RCC 7860 (cell line): ENCODE measurements around the gene TBC1D4.

Source experiments
- DNase-seq: peaks from one replicate; pipeline ENCODE4 v3.0.0-alpha.2; 2015; ENCODE audit warnings: low spot score
- FAIRE-seq: peaks from 2 replicates; lab custom pipeline; 2012; peaks lifted over from hg19 to GRCh38; lab: Jason Lieb, UNC

The TBC1D4 gene

DNA sequence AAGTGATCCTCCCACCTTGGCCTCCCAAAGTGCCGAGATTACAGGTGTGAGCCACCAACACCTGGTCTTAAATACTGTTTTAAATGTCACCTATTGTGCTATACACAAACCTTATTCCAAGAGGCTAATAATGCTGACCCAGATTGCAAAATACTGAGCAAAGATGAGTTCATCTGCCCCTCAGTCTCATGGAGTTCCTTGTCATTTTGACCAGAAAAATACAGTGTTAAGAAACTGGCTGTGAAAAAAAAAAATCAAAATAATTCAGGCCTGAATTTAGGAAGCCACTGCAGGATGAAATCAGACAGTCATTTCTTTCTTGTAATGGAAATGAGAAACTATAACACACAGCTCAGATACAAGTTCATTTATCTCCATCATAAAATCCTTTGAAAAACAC is 59.9 kb downstream of the TBC1D4 start:
- no peak for DNase-seq
- FAIRE-seq: no peak

DNA sequence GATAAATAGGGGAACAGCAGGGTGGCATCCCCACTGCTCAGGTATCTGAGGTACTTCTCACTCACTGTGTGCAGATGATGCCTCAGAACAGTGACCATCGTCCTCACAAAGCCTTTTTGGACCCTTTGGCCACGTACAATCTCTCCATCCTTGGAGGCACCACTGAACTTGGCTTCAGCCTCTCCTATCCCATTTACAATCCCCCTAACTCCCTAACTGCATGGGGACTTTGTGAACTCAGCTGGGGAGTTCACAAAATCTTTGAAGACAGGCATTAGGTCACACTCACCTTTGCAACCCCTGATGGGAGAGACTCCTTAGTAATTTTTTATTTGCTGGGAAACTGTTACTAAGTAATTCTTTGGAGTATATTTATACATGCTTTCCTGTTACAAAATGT is 60.8 kb downstream of the TBC1D4 start:
- FAIRE-seq (no peak), DNase-seq (no peak)

DNA sequence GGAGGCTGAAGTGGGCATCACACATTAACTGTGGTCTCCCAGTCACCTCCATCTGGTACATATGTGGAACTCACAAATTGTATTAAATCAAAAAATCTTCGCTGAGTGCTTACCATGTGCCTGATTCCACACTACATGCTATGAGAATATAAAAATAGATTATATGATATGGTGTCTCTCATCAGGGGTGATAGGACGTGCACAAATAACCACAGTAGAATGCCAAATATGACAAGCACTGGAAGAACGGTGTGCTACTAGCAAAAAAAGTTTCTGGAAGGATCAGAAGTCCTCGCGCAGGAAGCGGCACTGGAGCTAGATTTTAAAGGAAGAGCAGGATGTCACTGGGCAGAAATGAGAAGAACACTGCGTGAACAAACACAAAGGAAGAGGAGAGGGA is 62.3 kb downstream of the TBC1D4 start:
- FAIRE-seq (no peak), DNase-seq (no peak)

DNA sequence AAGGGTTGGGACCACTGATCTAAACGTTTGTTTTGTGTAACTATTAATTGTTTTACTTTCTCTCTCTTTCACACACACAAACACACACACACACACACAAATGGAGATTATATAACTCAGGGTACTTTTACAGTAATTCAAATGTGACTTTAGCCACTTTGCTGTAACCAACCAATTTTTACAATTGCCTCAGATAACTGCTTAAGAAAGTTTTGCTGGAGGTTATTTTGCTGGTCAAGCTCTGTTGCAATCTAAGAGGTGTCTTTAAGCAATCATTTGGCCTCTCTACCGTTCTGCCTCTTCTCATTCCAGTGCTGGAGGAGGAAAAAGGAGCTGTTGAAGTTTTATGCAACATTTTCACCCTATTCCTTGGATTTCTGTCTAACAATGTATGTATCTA is 63.0 kb downstream of the TBC1D4 start:
- no peak for DNase-seq
- FAIRE-seq: no peak

DNA sequence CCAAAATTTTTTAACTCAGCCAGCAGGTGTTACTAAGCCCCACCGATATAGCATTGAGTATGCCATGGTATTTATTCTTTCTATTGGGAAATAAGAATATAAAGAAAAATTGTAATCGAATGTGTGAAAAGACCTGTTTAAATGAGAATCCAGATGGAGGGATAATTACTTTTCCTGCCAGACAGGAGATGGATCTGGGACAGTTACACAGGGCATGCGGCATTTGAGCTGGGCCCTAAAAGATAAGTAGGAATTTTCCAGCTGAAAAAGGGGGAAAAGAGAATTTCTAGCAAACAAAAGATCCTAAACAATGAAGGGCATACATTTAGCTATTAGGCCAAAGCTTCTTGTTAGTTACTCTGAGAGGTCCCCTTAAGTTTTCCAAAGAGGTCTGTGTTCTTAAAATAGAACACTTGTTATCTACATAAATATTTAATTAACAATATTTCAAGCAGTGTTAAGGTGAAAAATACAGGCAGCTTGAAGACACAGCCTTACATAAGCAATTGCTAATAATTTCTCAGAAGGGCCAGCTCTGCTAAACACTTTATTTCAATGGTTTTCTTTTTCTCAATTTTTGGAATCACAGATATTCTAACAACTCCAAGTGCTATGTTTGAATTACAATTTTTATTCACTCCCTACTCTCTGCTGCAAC is 63.7 kb downstream of the TBC1D4 start:
- DNase-seq: no peak
- no peak for FAIRE-seq

DNA sequence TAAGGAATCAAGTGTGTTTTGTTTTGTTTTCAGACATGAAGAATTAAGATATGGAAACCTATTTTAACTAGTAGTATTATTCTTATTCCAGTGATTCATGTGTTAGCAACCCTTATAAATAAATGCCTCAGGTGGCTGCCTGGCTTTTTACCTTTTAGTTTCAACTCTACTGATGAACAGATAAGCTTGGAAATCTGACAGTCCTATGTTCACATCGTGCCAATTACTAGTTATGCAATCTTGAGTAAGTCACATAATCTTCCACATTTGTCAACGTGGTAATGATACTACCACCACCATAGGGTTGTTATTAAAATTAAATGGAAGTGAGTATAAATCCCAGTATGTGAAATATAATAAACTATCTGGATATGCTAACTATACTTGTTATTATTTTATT is 64.3 kb downstream of the TBC1D4 start:
- no peak for DNase-seq
- no peak for FAIRE-seq

DNA sequence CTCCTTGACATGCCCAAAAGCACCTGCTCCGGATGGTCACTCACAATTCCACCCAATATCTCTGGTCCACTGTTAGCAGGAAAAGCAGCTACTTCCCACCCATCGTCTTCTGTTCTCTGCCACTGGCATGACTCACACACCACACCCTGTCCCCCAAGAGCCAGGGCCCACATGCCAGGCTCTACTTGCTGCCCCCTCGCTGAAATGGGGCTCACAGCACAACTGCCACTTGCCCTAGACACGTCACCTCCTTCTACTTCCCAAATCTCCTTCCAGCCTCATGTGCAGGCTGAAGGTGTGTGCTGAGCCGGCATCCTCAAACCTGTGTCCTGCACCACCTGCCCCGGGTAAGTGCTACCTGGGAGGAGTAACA is 65.0 kb downstream of the TBC1D4 start:
- DNase-seq (no peak), FAIRE-seq (no peak)

DNA sequence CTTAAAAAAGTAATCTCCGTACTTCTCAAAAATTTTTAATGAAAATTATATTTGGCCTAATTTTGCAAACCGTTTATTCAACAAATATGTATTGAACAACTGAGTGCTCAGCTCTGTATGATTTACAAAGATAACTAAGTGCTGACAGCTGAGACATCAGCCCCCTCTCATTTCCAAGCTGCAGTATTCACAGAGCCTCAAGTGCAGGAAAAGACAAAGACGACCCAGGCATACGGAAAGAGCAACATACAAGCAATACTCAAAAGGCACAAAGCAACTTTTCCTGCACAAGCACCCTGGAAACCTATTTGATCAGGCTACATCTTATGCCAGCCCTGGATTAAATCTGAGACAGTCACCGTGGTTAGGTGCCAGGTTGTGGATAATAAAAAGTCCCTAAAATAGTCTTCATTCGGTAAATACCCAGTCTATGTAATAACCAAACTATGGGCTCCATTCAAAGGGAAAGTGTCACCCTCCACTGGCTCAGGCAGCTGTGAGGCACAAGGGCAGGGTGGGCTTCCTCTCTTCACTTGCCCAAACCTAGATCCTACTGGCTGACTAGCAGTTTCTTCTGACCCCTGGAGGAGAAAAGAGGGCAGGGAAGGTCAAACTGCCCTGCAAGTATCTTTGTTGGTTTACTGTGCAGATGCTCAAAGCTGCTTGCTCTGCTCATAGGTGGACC is 65.5 kb downstream of the TBC1D4 start:
- FAIRE-seq: no peak
- DNase-seq: no peak

DNA sequence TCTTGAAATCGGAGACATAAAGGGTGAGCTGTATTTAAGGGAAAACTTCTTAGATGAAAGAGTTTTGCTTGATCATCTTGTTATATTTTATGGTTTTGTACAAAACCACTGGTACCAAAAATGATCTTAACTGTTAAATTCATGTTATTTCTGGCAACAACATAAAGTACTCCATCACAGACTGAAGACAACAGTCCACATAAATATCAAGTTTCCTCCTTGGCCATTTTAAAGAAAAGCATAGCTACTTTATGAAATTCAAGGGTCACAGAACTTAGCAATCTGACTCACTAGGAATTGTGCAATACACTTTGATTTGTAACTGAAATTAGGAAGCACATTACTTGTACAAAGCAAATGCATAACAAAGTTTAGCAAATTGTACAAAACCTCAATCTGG is 66.3 kb downstream of the TBC1D4 start:
- peak; percentile 42 for FAIRE-seq
- no peak for DNase-seq

DNA sequence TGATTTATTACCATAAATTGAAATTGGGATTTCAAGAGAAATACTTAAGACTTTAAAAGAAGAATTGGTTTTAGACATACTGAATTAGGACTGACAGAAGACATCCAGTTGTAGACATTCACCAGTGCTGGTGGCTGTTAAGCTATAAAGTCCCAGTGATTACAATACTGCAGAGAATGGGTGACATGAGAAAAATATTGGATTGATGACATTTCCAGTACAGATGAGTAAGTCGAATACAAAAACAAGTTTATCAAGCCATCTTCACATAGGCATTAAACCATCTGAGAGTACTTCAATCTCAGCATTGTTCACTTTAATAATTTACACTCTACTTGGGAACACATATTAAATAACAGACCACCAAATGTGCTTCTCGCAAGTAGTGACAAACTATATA is 66.8 kb downstream of the TBC1D4 start:
- DNase-seq (no peak), FAIRE-seq (no peak)

DNA sequence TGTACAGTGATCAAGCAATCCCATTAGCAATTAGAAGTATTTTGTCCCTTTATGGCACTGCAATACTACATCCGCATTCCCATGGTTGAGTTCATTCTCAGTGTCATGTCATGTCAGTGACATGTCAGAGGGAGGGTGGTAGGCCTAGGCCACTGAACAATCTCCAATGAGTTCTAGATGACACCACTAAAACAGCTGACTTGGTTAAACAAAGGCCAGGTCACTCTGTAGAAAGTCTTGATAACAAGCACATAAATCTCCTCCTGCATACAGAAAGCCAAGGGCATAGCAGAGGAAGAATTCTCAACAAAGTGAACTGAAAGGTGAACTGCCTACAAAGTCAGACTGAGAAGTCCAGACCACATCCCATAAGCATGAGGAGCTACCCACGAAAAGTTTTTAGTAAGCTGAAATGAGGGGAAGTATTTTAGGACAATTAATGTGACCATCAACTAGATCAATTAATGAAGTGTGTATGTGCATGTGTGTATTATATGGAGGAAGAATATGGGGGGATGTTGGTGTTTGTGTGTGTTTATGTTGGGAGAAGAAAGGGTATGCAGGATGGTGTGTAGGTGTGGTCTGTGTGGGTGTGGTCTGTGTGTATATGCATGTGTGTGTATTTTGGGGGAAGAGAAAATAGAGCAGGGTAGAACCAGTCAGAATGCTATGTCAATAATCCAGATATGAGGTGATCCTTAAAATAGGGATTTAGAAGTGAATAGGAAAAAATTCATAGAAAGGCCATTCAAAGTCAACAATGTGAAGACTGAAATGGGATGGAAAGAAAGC is 67.7 kb downstream of the TBC1D4 start:
- DNase-seq (no peak), FAIRE-seq (no peak)

DNA sequence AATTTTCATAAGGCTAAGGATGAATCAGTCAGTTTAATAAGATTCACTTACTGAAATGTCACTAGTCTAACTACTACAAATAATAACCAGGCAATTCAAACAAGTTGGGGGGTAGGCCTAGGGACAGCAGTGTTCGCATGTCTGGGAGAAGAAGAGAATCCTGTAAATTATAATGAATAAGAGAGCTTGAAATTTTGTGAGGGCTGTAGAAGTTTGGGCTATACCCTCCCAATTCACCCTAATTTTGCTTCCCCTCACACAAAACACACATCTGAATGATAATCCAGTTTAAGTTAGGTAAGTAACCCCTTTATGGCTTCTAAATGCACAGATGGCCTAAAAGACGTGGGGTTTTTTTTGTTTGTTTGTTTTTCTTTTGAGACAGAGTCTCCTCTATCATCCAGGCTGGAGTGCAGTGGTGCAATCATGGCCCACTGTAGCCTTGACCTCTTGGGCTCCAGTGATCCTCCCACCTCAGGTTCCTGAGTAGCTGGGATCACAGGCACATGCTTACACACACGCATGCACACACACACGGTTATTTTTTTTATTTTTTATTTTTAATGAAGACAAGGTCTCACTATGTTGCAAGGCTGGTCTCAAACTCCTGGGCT is 69.9 kb downstream of the TBC1D4 start:
- no peak for FAIRE-seq

DNA sequence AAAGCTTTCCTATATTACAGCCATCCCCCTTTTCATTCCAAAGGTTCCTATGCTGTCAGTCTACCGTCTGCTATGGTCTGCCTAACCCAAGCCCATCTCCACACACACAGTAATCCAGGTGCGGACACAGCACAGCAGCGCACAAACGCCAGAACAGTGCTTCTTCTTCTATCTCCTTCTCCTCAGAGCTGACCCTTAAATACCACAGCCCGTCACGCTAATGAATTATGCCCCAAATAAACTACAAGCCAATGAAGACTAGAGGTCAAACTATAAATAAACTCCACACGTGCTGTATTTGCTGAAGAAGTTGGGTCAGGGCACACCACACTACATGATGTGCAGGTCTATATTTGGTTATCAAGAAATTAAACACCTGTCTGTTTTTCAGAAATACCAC is 71.8 kb downstream of the TBC1D4 start:
- DNase-seq (no peak), FAIRE-seq (no peak)

More for the DNA sequence above, 69.9 kb downstream of the TBC1D4 start:
- DNase-seq: no peak

DNA sequence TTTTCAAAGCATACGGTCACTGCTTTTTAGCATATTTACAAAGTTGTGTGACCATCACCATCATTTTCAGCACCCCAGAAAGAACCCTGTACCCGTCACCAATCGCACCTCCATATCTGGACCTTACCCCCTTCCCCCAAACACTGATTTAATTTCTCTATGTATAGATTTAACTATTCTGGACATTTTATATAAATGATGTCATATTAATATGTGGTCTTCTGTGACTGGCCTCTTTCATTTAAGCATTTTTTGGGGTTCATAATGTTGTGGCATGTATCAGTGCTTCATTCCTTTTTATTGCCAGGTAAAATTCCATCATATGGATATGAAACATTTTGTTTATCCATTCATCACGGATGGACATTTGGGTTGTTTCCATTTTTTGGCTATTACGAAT is 74.0 kb downstream of the TBC1D4 start:
- DNase-seq (no peak), FAIRE-seq (no peak)

DNA sequence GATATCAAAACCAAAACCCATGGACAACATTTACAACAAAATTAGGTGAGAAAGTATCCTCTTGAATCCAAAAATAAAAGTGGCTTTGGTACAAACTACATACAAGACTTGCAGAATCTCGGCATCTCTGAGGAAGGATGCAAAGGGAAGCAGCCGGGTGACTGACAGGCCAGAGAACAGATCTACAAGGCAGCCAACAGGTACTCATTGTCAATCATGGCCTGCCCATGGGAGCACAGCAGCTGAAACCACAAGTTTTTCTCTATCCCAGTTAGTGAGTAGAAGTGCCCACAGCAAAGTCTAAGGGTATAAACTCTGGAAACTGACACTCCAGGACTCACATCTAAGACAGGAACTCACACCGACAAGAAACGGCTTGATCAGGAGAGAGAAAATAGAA is 74.5 kb downstream of the TBC1D4 start:
- FAIRE-seq (no peak), DNase-seq (no peak)

DNA sequence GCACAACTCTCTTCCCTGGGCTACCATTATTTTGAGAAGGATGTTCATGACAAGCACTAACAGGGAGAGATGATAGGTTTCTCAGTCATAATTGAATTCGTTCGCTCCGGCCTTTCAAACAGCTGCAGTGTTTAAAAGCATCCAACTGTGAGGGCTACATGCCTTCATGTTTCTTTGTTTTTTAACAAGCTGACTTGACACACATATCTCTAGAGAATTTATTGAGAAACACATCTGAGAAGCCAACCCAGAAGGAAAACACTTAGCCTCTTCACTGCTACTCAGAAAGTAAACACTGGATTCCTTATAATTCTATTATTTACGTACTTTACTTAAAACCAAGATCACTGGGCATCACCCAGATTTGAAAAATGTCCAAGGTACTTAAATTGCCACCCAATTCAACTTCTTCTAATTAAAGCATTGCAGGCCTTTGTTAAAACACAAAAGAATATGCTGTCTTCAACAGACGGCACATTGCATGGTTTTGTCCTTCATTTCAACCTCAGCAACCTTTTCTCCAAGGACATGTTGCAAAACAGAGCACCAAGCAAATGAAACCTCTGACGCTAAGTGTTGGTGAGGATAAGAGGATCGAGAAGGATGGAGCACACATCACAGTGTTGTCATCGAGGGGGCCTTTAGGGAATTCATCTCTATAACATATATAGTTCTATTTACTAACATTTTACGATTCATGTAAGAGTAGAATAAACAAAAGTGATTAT is 75.8 kb downstream of the TBC1D4 start:
- DNase-seq (no peak), FAIRE-seq (no peak)

DNA sequence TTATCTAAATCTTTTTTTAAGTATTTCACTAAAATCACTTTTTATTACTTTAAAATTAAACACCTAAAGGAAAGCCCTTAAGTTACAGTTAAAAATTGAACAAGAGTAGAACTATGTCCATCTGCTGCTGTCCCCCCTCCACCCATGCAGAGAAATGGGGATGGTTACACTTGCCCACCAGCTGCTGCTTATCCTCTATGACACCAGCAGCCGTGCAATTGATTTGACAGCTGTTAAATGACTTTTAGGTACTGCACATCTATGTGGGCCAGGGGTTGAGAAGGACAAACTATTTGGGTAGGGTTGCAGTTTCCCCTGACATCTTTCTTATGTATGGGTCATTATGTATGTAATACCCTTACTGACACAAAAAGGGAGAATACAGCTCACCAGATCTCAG is 77.2 kb downstream of the TBC1D4 start:
- DNase-seq: no peak
- no peak for FAIRE-seq

DNA sequence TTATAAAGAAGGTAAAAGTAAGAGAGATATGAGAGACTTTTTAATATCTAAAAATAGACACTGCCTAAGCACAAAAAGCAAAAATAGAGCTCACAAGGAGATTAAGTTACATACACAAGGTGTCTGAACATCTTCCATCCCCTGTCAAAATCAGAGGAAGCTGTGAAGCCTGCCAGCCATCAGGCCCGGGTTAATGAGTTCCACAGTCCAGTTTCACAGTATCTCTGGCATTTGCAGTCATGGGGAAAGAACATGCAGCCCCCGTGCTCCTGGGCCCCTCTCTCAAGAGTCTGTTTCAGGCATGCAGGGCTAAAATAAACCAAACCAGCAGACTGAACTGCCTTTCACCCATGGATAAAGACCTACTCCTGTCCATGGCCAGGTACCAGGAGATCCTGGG is 79.2 kb downstream of the TBC1D4 start:
- DNase-seq (no peak), FAIRE-seq (no peak)

DNA sequence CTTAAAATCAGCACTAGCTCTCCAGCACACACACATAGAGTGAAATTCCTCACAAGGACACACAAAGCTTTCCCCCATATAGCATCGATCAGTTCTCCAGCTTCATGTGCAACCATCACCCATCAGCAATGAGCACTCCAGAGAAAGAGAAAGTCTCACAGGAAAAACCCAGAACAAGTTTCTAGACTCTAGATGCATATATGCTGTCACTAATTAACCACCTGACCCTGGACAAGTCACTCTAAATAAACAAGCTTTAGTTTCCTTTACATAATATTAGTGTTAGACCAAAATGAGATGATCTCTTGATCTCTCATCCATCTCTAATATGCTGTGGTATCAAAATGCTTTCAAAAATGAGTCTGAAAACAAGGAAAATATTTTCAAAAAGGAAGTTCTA is 81.2 kb downstream of the TBC1D4 start:
- FAIRE-seq (no peak), DNase-seq (no peak)

DNA sequence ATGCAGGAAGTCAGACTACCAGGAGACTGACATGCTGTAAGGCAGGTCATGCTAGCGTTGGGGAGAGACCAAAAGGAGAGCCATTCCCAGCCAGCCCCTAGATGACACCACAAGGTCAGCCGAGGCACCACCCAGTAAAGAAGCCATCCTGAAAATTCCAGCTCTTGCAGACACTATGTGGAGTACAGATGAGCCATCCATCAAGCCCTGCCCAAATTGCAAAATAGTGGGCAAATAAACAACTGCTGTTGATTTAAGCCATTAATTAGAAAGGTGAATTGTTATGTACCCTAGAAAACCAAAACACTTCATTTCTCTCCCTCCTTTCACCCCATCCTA is 82.1 kb downstream of the TBC1D4 start:
- FAIRE-seq (no peak), DNase-seq (no peak)

DNA sequence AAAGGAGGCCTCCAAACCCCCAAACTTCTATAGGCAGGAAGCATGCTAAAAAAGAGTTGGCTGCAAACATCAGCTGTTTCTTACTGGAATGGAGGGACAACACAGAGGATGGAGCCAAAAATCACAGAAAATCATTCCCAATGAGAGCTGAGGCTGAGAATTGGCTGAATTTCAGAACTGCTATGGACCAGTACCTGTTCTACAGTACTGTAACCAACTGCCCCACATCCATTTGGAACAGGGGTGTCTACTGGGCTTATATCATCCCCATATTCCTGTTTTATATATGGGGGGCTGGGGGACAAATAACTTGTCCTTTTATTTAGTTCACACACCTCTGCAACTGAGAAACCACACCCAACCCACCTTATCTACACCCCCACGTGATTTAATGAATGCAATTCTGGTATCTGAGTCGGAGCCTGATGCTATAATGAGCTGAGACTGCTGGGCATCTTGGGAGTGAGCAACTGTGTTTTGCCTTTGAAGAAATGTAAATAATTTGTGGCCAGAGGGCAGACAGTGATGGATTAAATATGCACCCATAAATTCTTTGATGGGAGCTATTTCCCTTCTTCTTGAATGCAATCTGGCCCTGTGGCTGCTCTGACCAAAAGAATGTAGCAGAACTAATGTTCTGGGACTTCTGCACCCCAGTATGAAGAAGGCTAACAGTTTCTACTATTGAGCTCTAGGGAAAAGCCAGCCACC is 82.6 kb downstream of the TBC1D4 start:
- no peak for FAIRE-seq
- DNase-seq: no peak
